Activated CD4-positive, alpha-beta T cell treated with anti-CD3 and anti-CD28 coated beads, Interleukin-2, amount 10 ng/mL, durations not matched to agents 7 days and 5 days (primary cell): ENCODE results near the gene TEX47. TPM values are rescaled to one million over a fixed set of nuclear protein-coding genes. Genes with fewer than 3 reads are reported as not detected.

Experiments used
- CTCF ChIA-PET: fragments of 350-600 bp; sonication (Branson Sonifier 250); formaldehyde crosslinking; loops from one replicate; lab custom pipeline; 2021; ENCODE audit warnings: antibody characterized with exemption; lab: Charles Lee
- POLR2A ChIA-PET: fragments of 350-600 bp; sonication (Branson Sonifier 250); formaldehyde crosslinking; loops from one replicate; lab custom pipeline; 2021; ENCODE audit warnings: antibody characterized with exemption; lab: Charles Lee
- DNase-seq: peaks from one replicate; pipeline ENCODE4 v3.0.0-alpha.2; 2020
- H3K27ac Mint-ChIP-seq: one replicate; pipeline ENCODE4 v1.8.0; 2021; ENCODE audit warnings: mild to moderate bottlenecking, moderate library complexity, mixed read lengths
- H3K27me3 Mint-ChIP-seq: one replicate; pipeline ENCODE4 v1.8.0; 2021; ENCODE audit warnings: mixed read lengths
- H3K36me3 Mint-ChIP-seq: one replicate; pipeline ENCODE4 v1.8.0; 2021; ENCODE audit warnings: low read depth, mixed read lengths
- H3K4me1 Mint-ChIP-seq: one replicate; pipeline ENCODE4 v1.8.0; 2021; ENCODE audit warnings: mixed read lengths
- H3K4me3 Mint-ChIP-seq: one replicate; pipeline ENCODE4 v1.8.0; 2021; ENCODE audit warnings: mild to moderate bottlenecking, moderate library complexity, mixed read lengths
- H3K9me3 Mint-ChIP-seq: one replicate; pipeline ENCODE4 v1.8.0; 2021; ENCODE audit warnings: mixed read lengths
- total RNA-seq, 2 experiments: library from RNA; stranded (reverse); gene quantifications; one replicate each; pipeline ENCODE4 v1.2.3, GENCODE V29; 2021

TEX47 gene
- total RNA-seq, 2 experiments from 2014 or later, result not detected

GRCh38 chr7:88772776-88773175 is 22.8 kb downstream of the TEX47 start:
- no peak for DNase-seq
- ChIA-PET POLR2A (no interaction called here), CTCF (interaction anchor here (0.6 kb wide), 1 partner anchor 86 kb away, joined by 3 read pairs; no protein-coding TSS in a partner anchor)
- no peak overlapping the region for H3K27ac Mint-ChIP-seq
- H3K4me3 Mint-ChIP-seq, result no peak overlapping the region
- H3K36me3 Mint-ChIP-seq, result no peaks in the 10 kb centered on the region
- H3K9me3 Mint-ChIP-seq, result no peaks in the 10 kb centered on the region
- no peaks in the 10 kb centered on the region for H3K4me1 Mint-ChIP-seq
- no peaks in the 10 kb centered on the region for H3K27me3 Mint-ChIP-seq

- Mint-ChIP-seq H3K27ac (no peak overlapping the region), H3K4me1 (no peaks in the 10 kb centered on the region), H3K4me3 (no peak overlapping the region), H3K27me3 (peaks cover 3% of the 10 kb centered on the region), H3K36me3 (no peaks in the 10 kb centered on the region), H3K9me3 (no peaks in the 10 kb centered on the region)
- ChIA-PET CTCF (no interaction called here), POLR2A (no interaction called here)
- DNase-seq, result no peak
These were observed 24.1 kb downstream of the TEX47 start for GRCh38 chr7:88771417-88771816.

- CTCF ChIA-PET, result no interaction called here
- no peak overlapping the region for H3K27ac Mint-ChIP-seq
- H3K27me3 Mint-ChIP-seq, result peaks cover 41% of the 10 kb centered on the region
- peaks cover 3% of the 10 kb centered on the region for H3K4me1 Mint-ChIP-seq
- no peaks in the 10 kb centered on the region for H3K9me3 Mint-ChIP-seq
- POLR2A ChIA-PET, result no interaction called here
- H3K4me3 Mint-ChIP-seq, result no peak overlapping the region
- H3K36me3 Mint-ChIP-seq, result no peaks in the 10 kb centered on the region
- DNase-seq, result no peak
These were observed 33.8 kb downstream of the TEX47 start for GRCh38 chr7:88761779-88762178.

GRCh38 chr7:88760136-88760515 is 35.4 kb downstream of the TEX47 start:
- CTCF ChIA-PET, result no interaction called here
- Mint-ChIP-seq H3K4me3 (no peak overlapping the region), H3K9me3 (no peaks in the 10 kb centered on the region), H3K27me3 (peaks cover 48% of the 10 kb centered on the region), H3K36me3 (no peaks in the 10 kb centered on the region), H3K27ac (no peak overlapping the region), H3K4me1 (peaks cover 3% of the 10 kb centered on the region)
- no peak for DNase-seq
- POLR2A ChIA-PET, result no interaction called here

GRCh38 chr7:88759230-88760135 is 36.1 kb downstream of the TEX47 start, which contains the start of gene ZNF804B:
ZNF804B (plus strand) TSS chr7:88759700; CDS start chr7:88759977, 277 bp downstream.
- ChIA-PET POLR2A (no interaction called here), CTCF (no interaction called here)
- DNase-seq, result no peak
- Mint-ChIP-seq H3K9me3 (no peaks in the 10 kb centered on the region), H3K36me3 (no peaks in the 10 kb centered on the region), H3K27ac (no peak within 1 kb of the TSS), H3K4me3 (no peak within 1 kb of the TSS), H3K4me1 (peaks cover 3% of the 10 kb centered on the region), H3K27me3 (peaks cover 48% of the 10 kb centered on the region)

GRCh38 chr7:88758381-88759229 is 36.9 kb downstream of the TEX47 start:
- DNase-seq, result no peak
- H3K4me1 Mint-ChIP-seq, result peaks cover 3% of the 10 kb centered on the region
- H3K4me3 Mint-ChIP-seq, result no peak overlapping the region
- ChIA-PET CTCF (no interaction called here), POLR2A (no interaction called here)
- H3K9me3 Mint-ChIP-seq, result no peaks in the 10 kb centered on the region
- H3K27me3 Mint-ChIP-seq, result peaks cover 50% of the 10 kb centered on the region
- no peaks in the 10 kb centered on the region for H3K36me3 Mint-ChIP-seq
- no peak overlapping the region for H3K27ac Mint-ChIP-seq

- Mint-ChIP-seq H3K9me3 (no peaks in the 10 kb centered on the region), H3K4me1 (peaks cover 3% of the 10 kb centered on the region), H3K27ac (no peak overlapping the region), H3K27me3 (peaks cover 48% of the 10 kb centered on the region), H3K4me3 (no peak overlapping the region), H3K36me3 (no peaks in the 10 kb centered on the region)
- ChIA-PET POLR2A (no interaction called here), CTCF (interaction anchor here (0.7 kb wide), 1 partner anchor 383 kb away, joined by 4 read pairs; no protein-coding TSS in a partner anchor)
- no peak for DNase-seq
These were observed 38.2 kb downstream of the TEX47 start for GRCh38 chr7:88757371-88757770.

GRCh38 chr7:88756802-88757201 is 38.7 kb downstream of the TEX47 start:
- H3K36me3 Mint-ChIP-seq, result no peaks in the 10 kb centered on the region
- no peak overlapping the region for H3K27ac Mint-ChIP-seq
- ChIA-PET CTCF (no interaction called here), POLR2A (no interaction called here)
- H3K9me3 Mint-ChIP-seq, result no peaks in the 10 kb centered on the region
- peaks cover 3% of the 10 kb centered on the region for H3K4me1 Mint-ChIP-seq
- no peak overlapping the region for H3K4me3 Mint-ChIP-seq
- DNase-seq, result no peak
- H3K27me3 Mint-ChIP-seq, result peaks cover 43% of the 10 kb centered on the region

- H3K27ac Mint-ChIP-seq, result no peak overlapping the region
- H3K36me3 Mint-ChIP-seq, result no peaks in the 10 kb centered on the region
- no peaks in the 10 kb centered on the region for H3K9me3 Mint-ChIP-seq
- H3K4me3 Mint-ChIP-seq, result no peak overlapping the region
- ChIA-PET CTCF (no interaction called here), POLR2A (no interaction called here)
- H3K27me3 Mint-ChIP-seq, result no peaks in the 10 kb centered on the region
- no peaks in the 10 kb centered on the region for H3K4me1 Mint-ChIP-seq
- no peak for DNase-seq
These were observed 49.4 kb downstream of the TEX47 start for GRCh38 chr7:88746126-88746525.

Other genes starting within 250 kb of the TEX47 start
- gene ZNF804B, start 36.0 kb downstream of the TEX47 start, total RNA-seq, result not detected